HCT116 (cell line): ENCODE results near the gene SPRED2. TPM values are rescaled to one million over a fixed set of nuclear protein-coding genes. Genes with fewer than 3 reads are reported as not detected.

ENCODE experiments used
- ATAC-seq: fragments of 200-7000 bp; cut with Tn5 transposase; 2 replicates; pipeline ENCODE4 v1.9.1; 2020; ENCODE audit warnings: mild to moderate bottlenecking, moderate library complexity
- BruUV-seq: library from RNA; stranded (reverse); fragments of 400-500 nt; replicated peaks from 2 replicates; lab custom pipeline; 2021; lab: Mats Ljungman, UMichigan
- CTCF ChIA-PET: fragments of 300-600 bp; sonication (Branson Sonifier 250); formaldehyde crosslinking; loops from one replicate; lab custom pipeline; 2021; ENCODE audit warnings: antibody characterized with exemption; lab: Charles Lee
- POLR2A ChIA-PET: fragments of 300-600, 350-600 bp; sonication (Branson Sonifier 250); formaldehyde crosslinking; loops from one replicate; lab custom pipeline; 2021; ENCODE audit warnings: antibody characterized with exemption; lab: Charles Lee
- RAD21 ChIA-PET, 2 experiments: fragments of 300-600 bp; sonication (Branson Sonifier 250); formaldehyde crosslinking; loops; one replicate each; lab custom pipeline; 2023; ENCODE audit warnings: low total read pairs in 2 of 2; ENCODE audit not compliant: uncharacterized antibody in 2 of 2, unreplicated experiment in 2 of 2, low non-redundant PET in 1 of 2; lab: Charles Lee
- DNase-seq: peaks from one replicate; pipeline ENCODE4 v3.0.0-alpha.2; 2010; ENCODE audit warnings: low read depth, low spot score
- H2AFZ ChIP-seq: fragments of 200-600 bp; shearing (Covaris generic), sonication (generic); 2 replicates; pipeline ENCODE4 v1.6.1; 2017; ENCODE audit warnings: low read depth, mixed run types, mixed read lengths, antibody characterized with exemption, low read length; ENCODE audit not compliant: poor library complexity, severe bottlenecking
- H3K27ac ChIP-seq: 2 replicates; pipeline ENCODE4 v1.5.1; 2012; ENCODE audit warnings: low read depth, low read length
- H3K27me3 ChIP-seq: fragments of 200-600 bp; sonication (generic); 2 replicates; pipeline ENCODE4 v1.6.1; 2016; ENCODE audit warnings: mixed run types, low read length, mixed read lengths; ENCODE audit not compliant: insufficient read depth
- H3K36me3 ChIP-seq, 2 experiments: fragments of 200-500 bp in 1 of 2; fragments of 200-600 bp in 1 of 2; sonication (Bioruptor generic) in 1 of 2; sonication (generic) in 1 of 2; 2 replicates each; pipeline versions ENCODE4 v1.5.1 to v1.6.1; 2014 to 2016; ENCODE audit warnings: low read length in 2 of 2, inconsistent platforms in 1 of 2, mixed read lengths in 1 of 2, mixed run types in 1 of 2; ENCODE audit not compliant: insufficient read depth in 2 of 2, control insufficient read depth in 1 of 2
- H3K4me1 ChIP-seq, 2 experiments: fragments of 200-600 bp in 1 of 2; sonication (generic) in 1 of 2; 2 replicates each; pipeline versions ENCODE4 v1.5.1 to v1.6.1; 2012 to 2017; ENCODE audit warnings: low read length in 2 of 2, inconsistent platforms in 1 of 2, mild to moderate bottlenecking in 1 of 2, mixed read lengths in 1 of 2, mixed run types in 1 of 2, moderate library complexity in 1 of 2; ENCODE audit not compliant: insufficient read depth in 2 of 2, control insufficient read depth in 1 of 2
- H3K4me2 ChIP-seq: fragments of 200-600 bp; sonication (generic); 2 replicates; pipeline ENCODE4 v1.6.1; 2017; ENCODE audit warnings: mixed run types, low read length, mixed read lengths
- H3K4me3 ChIP-seq, 2 experiments: fragments of 200-600 bp in 1 of 2; sonication (generic) in 1 of 2; replicated peaks in 1 of 2; 2 replicates each; pipeline ENCODE4 v1.5.1; 2011 to 2016; ENCODE audit warnings: low read length in 2 of 2, control low read depth in 1 of 2, low read depth in 1 of 2, mild to moderate bottlenecking in 1 of 2, mixed read lengths in 1 of 2, mixed run types in 1 of 2
- H3K79me2 ChIP-seq: fragments of 200-600 bp; sonication (generic); 2 replicates; pipeline ENCODE4 v1.6.1; 2017; ENCODE audit warnings: mild to moderate bottlenecking, mixed run types, low read length, moderate library complexity, mixed read lengths; ENCODE audit not compliant: insufficient read depth
- H3K9ac ChIP-seq: fragments of 200-600 bp; sonication (generic); 2 replicates; pipeline ENCODE4 v1.6.1; 2016; ENCODE audit warnings: low read length, mixed read lengths
- H3K9me2 ChIP-seq: fragments of 200-600 bp; sonication (generic), shearing (Covaris generic); 2 replicates; pipeline ENCODE4 v1.6.1; 2017; ENCODE audit warnings: mixed run types, mild to moderate bottlenecking, moderate library complexity; ENCODE audit not compliant: insufficient read depth
- H3K9me3 ChIP-seq, 2 experiments: fragments of 200-500 bp in 1 of 2; fragments of 200-600 bp in 1 of 2; sonication (Bioruptor generic) in 1 of 2; sonication (generic) in 1 of 2; 2 replicates each; pipeline ENCODE4 v1.6.1; 2014 to 2017; ENCODE audit warnings: low read length in 2 of 2, mixed read lengths in 2 of 2, inconsistent platforms in 1 of 2, low read depth in 1 of 2, mild to moderate bottlenecking in 1 of 2, mixed run types in 1 of 2, moderate library complexity in 1 of 2; ENCODE audit not compliant: control insufficient read depth in 1 of 2, insufficient read depth in 1 of 2
- H4K20me1 ChIP-seq: fragments of 200-600 bp; sonication (generic), shearing (Covaris generic); 2 replicates; pipeline ENCODE4 v1.6.1; 2017; ENCODE audit warnings: mixed run types, mild to moderate bottlenecking, moderate library complexity; ENCODE audit not compliant: insufficient read depth
- EGR1 ChIP-seq: IDR thresholded peaks from 2 replicates; pipeline ENCODE4 v1.6.1; 2012; ENCODE audit warnings: low read depth
- EZH2 ChIP-seq: fragments of 200-600 bp; sonication (generic); IDR thresholded peaks from 2 replicates; pipeline ENCODE4 v1.6.1; 2017; ENCODE audit warnings: antibody characterized with exemption, mixed run types
- FOSL1 ChIP-seq: IDR thresholded peaks from 2 replicates; pipeline ENCODE4 v1.6.1; 2012; ENCODE audit warnings: low read depth
- RAD21 ChIP-seq: IDR thresholded peaks from 2 replicates; pipeline ENCODE4 v1.6.1; 2012; ENCODE audit warnings: low read depth, mild to moderate bottlenecking
- SRF ChIP-seq: IDR thresholded peaks from 2 replicates; pipeline ENCODE4 v1.6.1; 2012; ENCODE audit warnings: low read depth
- ZBTB33 ChIP-seq: IDR thresholded peaks from 2 replicates; pipeline ENCODE4 v1.6.1; 2011; ENCODE audit warnings: mild to moderate bottlenecking, low read length, moderate library complexity; ENCODE audit not compliant: insufficient replicate concordance; ENCODE audit errors: extremely low read depth
- ZFX ChIP-seq: fragments of 450-650 bp; IDR thresholded peaks from 2 replicates; pipeline ENCODE4 v1.6.1; 2017
- intact Hi-C: fragments of 100-400 bp; cut with micrococcal nuclease; formaldehyde crosslinking; loops from 2 replicates; pipeline ENCODE4 v1.10.0; 2022
- total RNA-seq: library from RNA; stranded (reverse); gene quantifications from one replicate; pipeline ENCODE4 v1.2.1, GENCODE V29; 2021; ENCODE audit not compliant: unreplicated experiment

Gene SPRED2
- total RNA-seq, 1 experiment from 2014 or later: 62.6 TPM

- TF ChIP-seq SRF (peak; percentile 82), EGR1 (peak; percentile 23; the same call in 1 of the 2 replicates), EZH2 (no peak)
Observed at GRCh38 chr2:65366595-65367125, 65.7 kb downstream of the SPRED2 start (continued).

- TF ChIP-seq ZBTB33 (no peak), ZFX (no peak), RAD21 (no peak), FOSL1 (no peak)
- Histone ChIP-seq H3K79me2 (peaks cover 84% of the 10 kb centered on the region), H3K27me3 (no peaks in the 10 kb centered on the region), H4K20me1 (peaks cover 13% of the 10 kb centered on the region; the same call in 1 of the 2 replicates), H2AFZ (no peak overlapping the region), H3K9ac (no peak overlapping the region), H3K4me3 (no peak overlapping the region), H3K4me2 (peak overlapping the region; percentile 37; the same call in 1 of the 2 replicates), H3K36me3 (no peaks in the 10 kb centered on the region), H3K9me3 (no peaks in the 10 kb centered on the region), H3K27ac (no peak overlapping the region), H3K9me2 (no peaks in the 10 kb centered on the region), H3K4me1 (peaks cover 58 to 68% of the 10 kb centered on the region in 2 experiments)
- ChIA-PET POLR2A (no interaction called here), CTCF (no interaction called here), RAD21 (no interaction called here)
- intact Hi-C loops: loop anchor here (5.0 kb wide), 1 partner anchor 43 kb away; no protein-coding TSS in a partner anchor
- ATAC-seq (no peak), DNase-seq (no peak)
- BruUV-seq: no TSS peak
Observed at GRCh38 chr2:65364986-65365733, 67.2 kb downstream of the SPRED2 start.
